Heart left ventricle (tissue), 13 donors: Measurements from ENCODE around the gene GEMIN4.

Experiments
- POLR2A ChIP-seq, 2 donors: fragments of 450-650 bp; IDR thresholded peaks; one replicate each; pipeline ENCODE4 v1.6.1; 2017; ENCODE audit warnings: antibody characterized with exemption in 2 of 2, mild to moderate bottlenecking in 2 of 2, moderate library complexity in 2 of 2
- TF ChIP-seq, protein P1 (sequence below), 12 donors: fragments of 200-600 bp; sonication (generic) in 4 of 12; IDR thresholded peaks; one replicate each; pipeline versions ENCODE4 v1.5.0 to v1.8.0; 2018 to 2022; ENCODE audit warnings: antibody characterized with exemption in 12 of 12, mild to moderate bottlenecking in 5 of 12
- donor health status: ischemic (EF 13 %, LVEDD 7.1; RV severe dilation, severe dysfunction).
- donor health status: DM: no; HTN: yes; CAD: no.
- donor health status: DM: no; HTN: no; CAD: no.
- donor health status: ischemic (EF 25% LVEDD 6.9; RV normal size, moderate dysfunction).
- donor health status: ischemic (EF 25% LVEDD 5.7; RV mildly dilated, moderate dysfunction).
- donor health status: ischemic (EF 35%, LVEDD 5.7; RV mildly dilated, moderate dysfunction).
- donor health status: nonischemic (EF 11% LVEDD 7.7; RV severe dilation, severe dysfunction).
- donor health status: DM: yes; HTN: yes; CAD: no.
- donor health status: PGD.
- donor health status: ischemic (EF 29% LVEDD 5.4; RV normal size, mild dysfunction).
- donor health status: nonischemic (EF 23%, LVEDD 6.1; RV moderate dilation, normal function).

DNA sequence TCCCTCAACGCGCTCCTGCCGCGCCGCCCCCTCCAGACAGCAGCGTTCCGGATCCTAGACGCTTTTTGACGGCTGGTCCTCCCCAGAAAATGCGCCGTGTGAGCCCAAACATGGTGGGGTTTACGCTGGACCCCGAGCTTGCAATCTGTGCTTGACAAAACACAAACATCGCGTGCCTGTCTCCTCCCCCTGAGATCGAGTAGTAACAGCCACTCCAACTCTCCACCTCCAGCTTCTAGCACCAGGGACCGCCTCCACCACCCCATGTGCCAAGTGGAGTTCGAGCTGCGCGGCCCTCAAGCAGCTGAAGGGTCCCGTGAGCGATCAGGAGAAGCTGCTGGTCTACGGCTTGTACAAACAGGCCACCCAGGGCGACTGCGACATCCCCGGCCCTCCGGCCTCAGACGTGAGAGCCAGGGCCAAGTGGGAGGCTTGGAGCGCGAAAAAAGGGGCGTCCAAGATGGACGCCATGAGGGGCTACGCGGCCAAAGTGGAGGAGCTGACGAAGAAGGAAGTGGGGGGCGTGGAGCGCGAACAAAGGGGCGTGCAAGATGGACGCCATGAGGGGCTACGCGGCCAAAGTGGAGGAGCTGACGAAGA lies 656 bp upstream of the GEMIN4 start:
- no peak for TF ChIP-seq POLR2A (IDR thresholded peaks at IDR 0.05)
- TF ChIP-seq, protein P1, sequence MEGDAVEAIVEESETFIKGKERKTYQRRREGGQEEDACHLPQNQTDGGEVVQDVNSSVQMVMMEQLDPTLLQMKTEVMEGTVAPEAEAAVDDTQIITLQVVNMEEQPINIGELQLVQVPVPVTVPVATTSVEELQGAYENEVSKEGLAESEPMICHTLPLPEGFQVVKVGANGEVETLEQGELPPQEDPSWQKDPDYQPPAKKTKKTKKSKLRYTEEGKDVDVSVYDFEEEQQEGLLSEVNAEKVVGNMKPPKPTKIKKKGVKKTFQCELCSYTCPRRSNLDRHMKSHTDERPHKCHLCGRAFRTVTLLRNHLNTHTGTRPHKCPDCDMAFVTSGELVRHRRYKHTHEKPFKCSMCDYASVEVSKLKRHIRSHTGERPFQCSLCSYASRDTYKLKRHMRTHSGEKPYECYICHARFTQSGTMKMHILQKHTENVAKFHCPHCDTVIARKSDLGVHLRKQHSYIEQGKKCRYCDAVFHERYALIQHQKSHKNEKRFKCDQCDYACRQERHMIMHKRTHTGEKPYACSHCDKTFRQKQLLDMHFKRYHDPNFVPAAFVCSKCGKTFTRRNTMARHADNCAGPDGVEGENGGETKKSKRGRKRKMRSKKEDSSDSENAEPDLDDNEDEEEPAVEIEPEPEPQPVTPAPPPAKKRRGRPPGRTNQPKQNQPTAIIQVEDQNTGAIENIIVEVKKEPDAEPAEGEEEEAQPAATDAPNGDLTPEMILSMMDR (IDR thresholded peaks at IDR 0.05), result no peak
